Measurements from ENCODE around the gene SH3D19.

The SH3D19 gene

DNA sequence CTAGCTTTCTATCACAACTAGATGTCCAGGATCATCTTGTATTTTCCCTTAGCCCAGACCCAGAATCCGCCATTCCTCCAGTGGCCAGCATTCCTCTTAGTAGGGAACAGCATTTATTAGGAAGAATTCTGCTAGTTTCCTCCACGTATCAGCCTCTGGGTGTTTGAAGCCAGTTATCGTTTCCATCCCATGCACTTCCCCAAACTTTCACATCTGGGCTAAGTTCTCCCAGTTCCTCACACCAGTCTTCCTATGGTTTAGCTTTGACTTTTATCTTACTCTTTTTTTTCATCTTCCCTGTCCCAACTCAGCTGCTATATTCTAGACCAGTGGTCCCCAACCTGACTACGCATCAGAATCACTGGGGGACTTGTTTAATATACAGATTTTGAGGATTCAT lies 101.9 kb downstream of the SH3D19 start:
- FAIRE-seq, result no peak
- no peak for TF ChIP-seq POLR2A (IDR thresholded peaks at IDR 0.05; ENCODE audit: low read depth, low read length)
- DNase-seq (ENCODE audit: insufficient read length, low spot score), result no peak

DNA sequence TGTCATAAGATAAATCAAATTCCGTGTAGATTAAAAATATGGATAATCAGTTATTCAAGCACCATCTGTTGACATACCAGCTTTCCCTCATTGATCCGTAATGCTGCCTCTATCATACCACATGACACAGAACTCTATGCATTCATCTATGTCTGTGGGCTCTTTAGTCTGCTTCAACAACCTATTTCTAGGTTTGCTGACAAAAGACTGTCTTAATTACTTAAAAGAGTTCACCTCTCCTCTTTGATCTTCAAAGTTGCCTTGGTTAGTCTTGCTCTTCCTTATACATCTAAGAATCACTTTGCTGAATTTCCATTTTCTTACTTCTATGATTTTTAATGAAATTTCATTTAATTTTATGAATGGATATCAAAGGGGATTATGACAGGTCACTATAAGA lies 105.5 kb downstream of the SH3D19 start:
- DNase-seq (ENCODE audit: insufficient read length, low spot score) (no peak), FAIRE-seq (no peak)
- TF ChIP-seq POLR2A (IDR thresholded peaks at IDR 0.05; ENCODE audit: low read depth, low read length), result no peak

DNA sequence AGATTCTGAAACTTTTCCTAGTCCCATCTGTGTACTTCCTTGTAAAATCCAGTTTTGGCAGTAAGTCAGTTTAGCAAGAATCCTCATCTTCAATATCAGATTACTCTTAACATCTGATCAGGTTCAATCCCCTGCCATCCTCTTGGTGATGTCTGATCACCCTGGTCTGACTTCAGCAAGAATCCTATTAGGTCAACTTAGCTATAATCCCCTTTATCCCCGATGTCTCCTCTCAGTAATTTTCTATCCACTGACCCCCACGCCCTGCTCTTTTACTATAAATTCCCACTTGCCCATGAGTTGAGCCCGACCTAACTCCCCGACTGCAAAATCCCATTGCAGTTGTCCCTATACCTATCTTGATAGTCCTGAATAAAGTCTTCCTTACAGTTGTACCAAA lies 106.3 kb downstream of the SH3D19 start:
- no peak for DNase-seq (ENCODE audit: insufficient read length, low spot score)
- TF ChIP-seq POLR2A (IDR thresholded peaks at IDR 0.05; ENCODE audit: low read depth, low read length), result no peak
- FAIRE-seq, result no peak

DNA sequence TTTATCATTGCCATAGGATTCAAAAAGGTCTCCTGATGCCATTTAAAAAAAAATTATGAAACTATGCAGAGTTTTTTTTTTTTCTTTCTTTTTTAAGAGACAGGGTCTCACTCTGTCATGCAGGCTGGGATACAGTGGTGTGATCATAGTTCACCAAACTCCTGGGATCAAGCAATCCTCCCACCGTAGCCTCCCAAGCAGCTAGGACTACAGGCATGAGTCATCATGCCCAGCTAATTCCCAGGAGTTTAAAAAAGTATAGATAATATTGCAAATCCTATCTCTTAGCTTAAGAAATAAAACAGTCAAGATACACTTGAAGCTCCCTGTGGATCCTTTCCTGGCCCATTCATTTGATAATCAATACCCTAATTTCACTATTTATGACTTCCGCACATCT lies 107.1 kb downstream of the SH3D19 start:
- DNase-seq (ENCODE audit: insufficient read length, low spot score) (no peak), FAIRE-seq (no peak)
- TF ChIP-seq POLR2A (IDR thresholded peaks at IDR 0.05; ENCODE audit: low read depth, low read length), result no peak

DNA sequence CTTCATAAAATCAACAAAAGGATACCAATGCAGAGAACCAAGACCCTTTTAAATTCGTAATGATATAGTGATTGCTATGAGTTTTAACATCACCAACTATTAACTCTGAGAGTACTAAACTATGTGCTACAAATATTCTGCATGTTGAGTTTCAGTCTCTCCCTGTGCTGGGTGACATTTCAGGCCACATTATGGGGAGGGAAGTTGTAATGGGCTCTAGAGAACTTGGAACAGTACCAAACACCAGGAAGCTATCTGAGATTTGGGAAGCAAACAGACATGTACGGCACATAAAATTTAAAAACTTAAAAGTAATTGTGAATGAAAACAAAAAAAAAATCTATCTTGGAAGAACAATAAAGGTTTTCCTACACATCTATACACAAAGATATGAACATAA lies 108.1 kb downstream of the SH3D19 start:
- no peak for FAIRE-seq
- DNase-seq (ENCODE audit: insufficient read length, low spot score), result no peak
- TF ChIP-seq POLR2A (IDR thresholded peaks at IDR 0.05; ENCODE audit: low read depth, low read length), result no peak

DNA sequence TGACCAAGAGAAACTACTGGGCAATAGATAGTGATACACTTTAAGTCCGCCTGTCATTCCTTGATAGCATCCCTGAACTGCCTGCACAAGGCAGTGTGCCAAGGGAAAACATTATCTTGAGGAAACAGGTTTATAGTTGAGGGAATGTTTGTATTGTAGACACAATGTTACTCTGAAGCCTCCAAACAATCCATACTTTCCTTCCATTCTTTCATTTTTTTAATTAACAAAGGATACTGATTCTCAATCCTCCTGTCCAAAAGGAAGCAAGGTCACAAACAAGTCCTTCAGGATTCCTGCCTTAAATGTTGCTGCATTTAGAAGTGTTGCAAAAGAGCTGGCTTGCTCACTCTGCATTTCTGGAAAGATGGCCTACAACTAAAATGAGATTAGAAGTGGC lies 110.1 kb downstream of the SH3D19 start:
- DNase-seq (ENCODE audit: insufficient read length, low spot score) (no peak), FAIRE-seq (no peak)
- TF ChIP-seq POLR2A (IDR thresholded peaks at IDR 0.05; ENCODE audit: low read depth, low read length), result no peak

DNA sequence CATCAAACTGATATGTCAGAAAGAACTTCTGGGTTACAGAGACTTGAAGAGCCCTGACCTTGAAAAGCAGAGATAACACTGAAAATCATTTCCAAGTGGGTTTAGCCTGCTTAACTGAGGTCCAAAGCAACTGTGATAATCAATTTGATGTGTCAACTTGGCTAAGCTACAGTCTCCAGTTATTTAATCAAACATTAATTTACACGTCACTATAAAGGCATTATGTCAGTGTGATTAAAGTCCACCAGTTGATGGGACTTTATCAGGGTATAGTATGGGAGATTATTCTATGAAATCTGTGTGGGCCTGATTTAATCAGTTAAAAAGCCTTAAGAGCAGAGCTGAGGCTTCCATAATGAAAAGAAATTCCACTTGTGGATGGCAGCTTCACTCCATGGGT lies 117.5 kb downstream of the SH3D19 start:
- no peak for FAIRE-seq
- DNase-seq (ENCODE audit: insufficient read length, low spot score), result no peak
- no peak for TF ChIP-seq POLR2A (IDR thresholded peaks at IDR 0.05; ENCODE audit: low read depth, low read length)

DNA sequence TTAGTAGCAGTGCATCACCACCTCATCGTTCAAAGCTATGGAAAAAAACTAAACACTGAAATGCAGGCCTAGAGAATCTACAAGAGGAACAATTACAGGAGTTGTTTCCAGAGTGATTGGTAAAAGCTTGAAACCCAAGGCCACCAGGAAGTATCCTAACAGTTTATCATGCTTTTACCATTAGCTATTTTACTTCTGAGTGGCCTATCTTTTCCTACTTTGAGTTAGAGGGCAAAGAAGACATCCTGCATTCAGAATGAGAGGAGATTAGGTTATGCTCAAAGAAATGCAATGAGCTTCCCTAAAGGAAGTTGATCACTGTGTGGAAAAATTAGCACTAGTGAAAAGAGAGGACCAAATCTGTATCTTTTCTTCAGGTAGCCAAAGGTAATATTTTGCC lies 118.2 kb downstream of the SH3D19 start:
- FAIRE-seq, result no peak
- no peak for DNase-seq (ENCODE audit: insufficient read length, low spot score)
- no peak for TF ChIP-seq POLR2A (IDR thresholded peaks at IDR 0.05; ENCODE audit: low read depth, low read length)

DNA sequence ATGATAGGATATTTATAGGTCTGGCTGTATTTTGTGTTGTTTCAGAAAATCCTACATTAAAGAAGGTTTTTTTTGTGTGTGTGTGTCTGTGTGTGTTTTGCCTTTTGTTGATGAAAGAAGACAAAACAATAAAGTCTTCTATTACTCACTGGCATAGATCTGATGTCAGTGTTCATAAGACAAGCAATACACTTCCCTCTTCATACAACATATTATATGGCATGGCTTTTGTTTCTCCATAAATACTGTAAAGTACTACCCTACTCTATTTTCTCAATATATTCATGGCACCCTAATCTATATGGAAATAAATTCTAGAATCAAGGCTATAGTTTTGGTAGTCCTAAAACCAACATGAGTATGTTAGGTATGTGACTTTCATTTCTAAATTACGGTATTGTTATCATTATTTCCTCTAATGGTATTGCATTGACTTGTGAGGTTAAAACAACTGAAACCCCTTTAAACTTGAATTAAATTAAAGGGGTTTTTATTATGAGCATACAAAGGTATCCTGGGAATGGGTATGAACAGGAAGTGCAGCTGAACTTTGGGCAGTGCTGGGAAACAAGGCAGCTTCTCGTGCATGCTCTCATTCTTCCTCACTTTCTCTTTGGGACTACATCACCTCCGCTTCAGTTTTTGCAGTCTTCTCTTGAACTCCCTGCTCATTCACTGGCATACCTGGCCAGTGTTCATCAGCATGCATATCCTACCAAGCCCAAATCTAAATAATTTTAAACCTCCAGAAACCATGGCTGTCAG lies 119.0 kb downstream of the SH3D19 start:
- FAIRE-seq (no peak), DNase-seq (ENCODE audit: insufficient read length, low spot score) (no peak)
- TF ChIP-seq POLR2A (IDR thresholded peaks at IDR 0.05; ENCODE audit: low read depth, low read length), result no peak

DNA sequence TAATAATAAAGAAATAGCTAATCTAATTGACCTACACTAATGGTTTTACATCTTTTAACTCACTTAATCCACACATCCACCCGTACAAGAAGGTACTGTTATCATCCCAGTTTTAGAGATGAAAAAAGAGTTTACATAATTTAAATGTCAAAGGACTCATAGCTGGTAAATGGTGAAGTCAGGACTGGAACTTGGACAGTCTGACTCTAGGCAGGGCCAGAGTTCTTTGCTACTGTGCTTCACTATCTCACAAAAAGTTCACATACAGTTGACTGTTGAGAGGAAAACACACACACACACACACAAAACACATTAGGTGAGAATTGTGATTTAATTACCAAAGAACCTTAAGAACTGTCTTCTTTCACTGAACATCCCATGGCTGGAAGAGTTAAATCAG lies 119.7 kb downstream of the SH3D19 start:
- TF ChIP-seq POLR2A (IDR thresholded peaks at IDR 0.05; ENCODE audit: low read depth, low read length), result no peak
- no peak for DNase-seq (ENCODE audit: insufficient read length, low spot score)
- no peak for FAIRE-seq

DNA sequence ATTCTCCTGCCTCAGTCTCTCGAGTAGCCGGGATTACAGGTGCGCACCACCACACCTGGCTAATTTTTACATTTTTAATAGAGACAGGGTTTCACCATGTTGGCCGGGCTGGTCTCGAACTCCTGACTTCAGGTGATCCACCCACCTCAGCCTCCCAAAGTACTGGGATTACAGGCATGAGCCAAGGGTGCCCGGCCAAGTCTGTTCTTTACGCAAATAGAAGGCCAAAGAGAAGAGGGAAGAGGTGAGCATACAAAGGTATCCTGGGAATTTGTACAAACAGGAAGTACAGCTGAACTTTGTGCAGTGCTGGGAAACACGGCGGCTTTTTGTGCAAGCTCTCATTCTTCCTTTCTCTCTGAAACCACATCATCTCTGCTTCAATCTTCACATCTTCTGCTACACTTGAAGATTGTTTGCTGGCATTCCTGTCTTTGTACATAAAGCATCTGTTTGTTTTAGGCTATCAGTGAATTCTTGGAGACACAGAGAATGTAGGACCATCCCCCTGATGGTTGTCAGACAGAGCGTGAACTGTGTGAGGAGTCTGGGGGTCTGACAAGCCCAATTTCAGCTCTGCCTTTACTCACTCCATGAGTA lies 120.4 kb downstream of the SH3D19 start:
- no peak for DNase-seq (ENCODE audit: insufficient read length, low spot score)
- FAIRE-seq, result no peak
- TF ChIP-seq POLR2A (IDR thresholded peaks at IDR 0.05; ENCODE audit: low read depth, low read length), result no peak

DNA sequence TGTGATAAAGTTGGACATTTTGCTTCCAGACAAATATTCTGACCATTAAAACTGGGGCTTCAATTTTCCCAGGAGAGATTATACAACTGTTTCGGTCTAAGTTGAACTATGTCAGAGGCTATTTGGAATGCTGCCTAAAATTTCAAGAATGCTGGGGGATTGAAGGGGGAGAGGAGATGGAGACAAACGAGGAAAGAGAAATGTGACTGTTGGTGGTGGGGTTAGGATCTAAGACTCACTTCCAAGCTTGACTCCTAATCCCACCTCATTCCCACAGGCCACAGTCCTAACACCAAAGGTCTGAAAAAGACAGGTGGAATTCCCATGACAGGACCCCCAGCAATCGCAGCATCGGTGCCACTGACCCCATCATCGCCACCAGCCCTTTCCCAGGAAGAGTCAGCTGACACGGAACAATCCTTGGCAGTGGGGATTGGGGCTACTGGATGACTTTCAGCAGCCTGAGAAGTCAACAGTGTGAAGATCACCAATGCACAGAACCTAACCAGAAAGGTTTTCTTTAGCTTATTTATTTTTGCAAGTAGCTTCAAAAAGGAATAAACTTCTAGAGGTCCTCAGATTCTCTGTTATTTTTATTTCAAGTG lies 122.5 kb downstream of the SH3D19 start:
- no peak for DNase-seq (ENCODE audit: insufficient read length, low spot score)
- no peak for FAIRE-seq
- no peak for TF ChIP-seq POLR2A (IDR thresholded peaks at IDR 0.05; ENCODE audit: low read depth, low read length)

DNA sequence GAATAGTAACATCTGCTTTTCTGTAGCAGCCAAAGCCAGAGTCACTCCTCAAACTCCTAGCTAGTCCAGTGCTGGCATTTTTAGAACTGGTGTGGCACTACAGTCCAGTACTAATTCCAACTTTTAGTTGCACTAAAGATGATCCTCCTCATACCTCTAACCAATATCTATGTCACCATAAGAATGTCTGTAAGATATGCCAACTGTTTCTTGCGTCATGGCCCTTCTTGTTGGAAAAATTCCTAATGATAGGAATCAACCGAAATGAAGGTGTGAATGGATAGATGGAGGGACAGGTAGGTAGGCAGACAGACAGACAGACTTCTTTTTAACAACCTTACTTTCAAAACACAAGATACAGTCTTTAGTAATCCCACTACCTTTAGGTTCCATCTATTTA lies 123.0 kb downstream of the SH3D19 start:
- no peak for TF ChIP-seq POLR2A (IDR thresholded peaks at IDR 0.05; ENCODE audit: low read depth, low read length)
- no peak for FAIRE-seq
- no peak for DNase-seq (ENCODE audit: insufficient read length, low spot score)

DNA sequence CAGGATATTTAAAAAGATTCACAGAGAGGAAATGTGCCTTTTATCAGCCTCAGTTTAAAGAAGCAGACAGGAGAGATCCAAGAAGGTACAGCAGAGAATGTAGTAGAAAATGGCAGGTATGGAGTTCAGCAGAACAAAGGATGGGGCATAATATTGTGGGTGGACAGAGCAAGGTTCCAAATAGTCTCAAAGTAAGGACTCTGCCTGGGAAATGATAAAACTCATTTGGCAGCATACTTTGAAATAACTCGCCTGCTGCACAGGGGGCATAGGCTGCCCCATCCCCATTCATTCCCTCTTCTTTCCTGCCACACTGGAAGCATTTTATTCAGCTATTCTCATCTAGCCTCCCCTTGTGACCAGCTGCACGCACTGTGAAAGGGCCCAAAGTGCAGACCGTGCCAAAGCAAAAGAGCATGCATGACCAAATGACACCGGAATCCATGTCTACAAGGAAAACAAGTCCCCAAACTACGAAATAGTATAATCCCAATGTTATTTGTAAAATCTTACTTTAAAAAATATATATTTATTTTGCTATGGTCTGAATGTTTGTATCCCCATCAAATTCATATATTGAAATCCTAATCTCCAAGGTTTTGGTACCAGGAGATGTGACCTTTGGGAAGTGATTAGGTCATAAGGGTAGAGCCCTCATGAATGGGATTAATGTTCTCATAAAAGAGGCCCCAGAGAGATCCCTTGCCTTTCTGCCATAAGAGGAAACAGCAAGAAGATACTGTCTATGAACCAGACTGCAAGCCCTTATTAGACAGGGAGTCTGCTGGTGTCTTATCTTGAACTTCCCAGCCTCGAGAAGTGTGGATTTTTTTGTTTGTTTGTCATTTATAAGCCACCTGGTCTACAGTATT lies 125.8 kb downstream of the SH3D19 start:
- TF ChIP-seq POLR2A (IDR thresholded peaks at IDR 0.05; ENCODE audit: low read depth, low read length), result no peak
- no peak for FAIRE-seq
- no peak for DNase-seq (ENCODE audit: insufficient read length, low spot score)

Data from H54 (cell line).